GM23338 (cell line): ENCODE results near the gene ADORA2A. TPM values are rescaled to one million over a fixed set of nuclear protein-coding genes. Genes with fewer than 3 reads are reported as not detected.

Experiments used
- ATAC-seq: fragments of 200-7000 bp; cut with Tn5 transposase; 3 replicates; pipeline ENCODE4 v1.9.1; 2020
- DNase-seq: peaks from one replicate; pipeline ENCODE4 v3.0.0-alpha.2; 2015; ENCODE audit warnings: low spot score
- H2AFZ ChIP-seq: fragments of 200-600 bp; sonication (generic); 2 replicates; pipeline ENCODE4 v1.8.0; 2016; ENCODE audit warnings: antibody characterized with exemption, mild to moderate bottlenecking, moderate library complexity
- H3F3A ChIP-seq: fragments of 200-600 bp; sonication (generic); replicated peaks from 2 replicates; pipeline ENCODE4 v1.8.0; 2017; ENCODE audit warnings: antibody characterized with exemption, mixed run types, low read depth
- H3K27ac ChIP-seq: fragments of 200-600 bp; sonication (generic); 2 replicates; pipeline ENCODE4 v1.6.1; 2016; ENCODE audit warnings: low read depth
- H3K27me3 ChIP-seq: fragments of 200-600 bp; sonication (generic); 2 replicates; pipeline ENCODE4 v1.8.0; 2016; ENCODE audit warnings: mild to moderate bottlenecking, mixed run types, moderate library complexity; ENCODE audit not compliant: insufficient read depth
- H3K36me3 ChIP-seq: fragments of 200-600 bp; sonication (generic); 2 replicates; pipeline ENCODE4 v1.8.0; 2016; ENCODE audit warnings: mild to moderate bottlenecking; ENCODE audit not compliant: insufficient read depth
- H3K4me1 ChIP-seq: fragments of 200-600 bp; sonication (generic); 2 replicates; pipeline ENCODE4 v1.8.0; 2016; ENCODE audit warnings: mild to moderate bottlenecking, moderate library complexity; ENCODE audit not compliant: insufficient read depth
- H3K4me2 ChIP-seq: fragments of 200-600 bp; sonication (generic); 2 replicates; pipeline ENCODE4 v1.7.1; 2017; ENCODE audit warnings: mixed run types
- H3K4me3 ChIP-seq: fragments of 200-600 bp; sonication (generic); 2 replicates; pipeline ENCODE4 v1.6.1; 2016; ENCODE audit warnings: mixed run types
- H3K79me2 ChIP-seq: fragments of 200-600 bp; sonication (generic); replicated peaks from 2 replicates; pipeline ENCODE4 v1.8.0; 2017; ENCODE audit warnings: mild to moderate bottlenecking; ENCODE audit not compliant: insufficient read depth
- H3K9me2 ChIP-seq: fragments of 200-600 bp; sonication (generic); 2 replicates; pipeline ENCODE4 v1.8.0; 2017; ENCODE audit not compliant: insufficient read depth
- H4K20me1 ChIP-seq: fragments of 200-600 bp; sonication (generic); replicated peaks from 2 replicates; pipeline ENCODE4 v1.8.0; 2017; ENCODE audit warnings: mild to moderate bottlenecking; ENCODE audit not compliant: insufficient read depth
- H3K27ac Mint-ChIP-seq: 2 replicates; pipeline ENCODE4 v1.8.0; 2020; ENCODE audit warnings: inconsistent platforms, mild to moderate bottlenecking, moderate library complexity, mixed read lengths
- H3K27me3 Mint-ChIP-seq: 3 replicates; pipeline ENCODE4 v1.8.0; 2022; ENCODE audit warnings: low read depth, mild to moderate bottlenecking, moderate library complexity, mixed read lengths, inconsistent platforms; ENCODE audit not compliant: insufficient read depth, poor library complexity
- H3K36me3 Mint-ChIP-seq: 3 replicates; pipeline ENCODE4 v1.8.0; 2021; ENCODE audit warnings: low read depth, mild to moderate bottlenecking, inconsistent platforms, moderate library complexity, mixed read lengths
- H3K4me1 Mint-ChIP-seq: 3 replicates; pipeline ENCODE4 v1.8.0; 2020; ENCODE audit warnings: mild to moderate bottlenecking, inconsistent platforms, mixed read lengths
- H3K4me3 Mint-ChIP-seq: 3 replicates; pipeline ENCODE4 v1.8.0; 2021; ENCODE audit warnings: moderate library complexity, mild to moderate bottlenecking, inconsistent platforms, mixed read lengths
- H3K9me3 Mint-ChIP-seq: 3 replicates; pipeline ENCODE4 v1.8.0; 2020; ENCODE audit warnings: moderate library complexity, mild to moderate bottlenecking, inconsistent platforms, mixed read lengths
- CREB1 ChIP-seq: fragments of 250-450 bp; sonication (Bioruptor Pico); IDR thresholded peaks from 2 replicates; pipeline ENCODE4 v1.5.0; 2020; ENCODE audit warnings: low read depth, mild to moderate bottlenecking, moderate library complexity
- ETS1 ChIP-seq: IDR thresholded peaks from 2 replicates; pipeline ENCODE4 v1.6.1; 2016; ENCODE audit warnings: antibody characterized with exemption
- EZH2 ChIP-seq: fragments of 200-600 bp; sonication (generic); IDR thresholded peaks from one replicate; pipeline ENCODE4 v1.8.0; 2017; ENCODE audit warnings: antibody characterized with exemption, mild to moderate bottlenecking, low read depth; ENCODE audit not compliant: unreplicated experiment
- EZH2phosphoT487 ChIP-seq: fragments of 200-600 bp; sonication (generic); IDR thresholded peaks from one replicate; pipeline ENCODE4 v1.8.1; 2018; ENCODE audit warnings: antibody characterized with exemption; ENCODE audit not compliant: unreplicated experiment
- JUNB ChIP-seq: IDR thresholded peaks from one replicate; pipeline ENCODE4 v1.6.1; 2016; ENCODE audit warnings: antibody characterized with exemption; ENCODE audit not compliant: unreplicated experiment
- NANOG ChIP-seq: IDR thresholded peaks from 2 replicates; pipeline ENCODE4 v1.6.1; 2016; ENCODE audit warnings: antibody characterized with exemption, borderline replicate concordance
- POLR2AphosphoS5 ChIP-seq: IDR thresholded peaks from 2 replicates; pipeline ENCODE4 v1.6.1; 2016; ENCODE audit warnings: antibody characterized with exemption, low read depth
- REST ChIP-seq: IDR thresholded peaks from one replicate; pipeline ENCODE4 v1.6.1; 2018; ENCODE audit warnings: antibody characterized with exemption; ENCODE audit not compliant: unreplicated experiment
- STAT1 ChIP-seq: IDR thresholded peaks from one replicate; pipeline ENCODE4 v1.6.1; 2016; ENCODE audit warnings: antibody characterized with exemption; ENCODE audit not compliant: unreplicated experiment
- ZNF114 ChIP-seq: fragments of 250-450 bp; sonication (Bioruptor Pico); IDR thresholded peaks from 2 replicates; pipeline ENCODE4 v1.5.0; 2020; ENCODE audit warnings: mild to moderate bottlenecking, moderate library complexity
- ZNF331 ChIP-seq: fragments of 250-450 bp; sonication (Bioruptor Pico); IDR thresholded peaks from 2 replicates; pipeline ENCODE4 v1.5.0; 2020; ENCODE audit warnings: low read depth, mild to moderate bottlenecking, moderate library complexity
- ZNF462 ChIP-seq: fragments of 250-450 bp; sonication (Bioruptor Pico); IDR thresholded peaks from 2 replicates; pipeline ENCODE4 v1.5.0; 2020; ENCODE audit warnings: mild to moderate bottlenecking, moderate library complexity
- polyA plus RNA-seq: library from polyadenylated mRNA; unstranded; fragments of >200 nt; fragmentation: Nextera tagmentation; extraction: Ambion mirVana; gene quantifications from 2 replicates; pipeline ENCODE4 v1.2.1, GENCODE V29; 2016
- total RNA-seq: library from RNA; depleted of rRNA; stranded (reverse); fragments of >200 nt; shearing (Covaris generic); gene quantifications from 2 replicates; pipeline ENCODE4 v1.2.3, GENCODE V29; 2014

The ADORA2A gene
- total and polyA plus RNA-seq, 2 experiments from 2014 or later: 4.1 to 13.5 TPM

GRCh38 chr22:24451162-24451561, 23.8 kb downstream of the ADORA2A start:
- no peaks in the 10 kb centered on the region for H3K36me3 ChIP-seq
- no peak overlapping the region for H3K4me3 Mint-ChIP-seq
- H3K4me3 ChIP-seq: no peak overlapping the region
- H3K4me1 ChIP-seq: 0 out of 2 replicates have a peak, but pooled peaks cover 4% of the 10 kb centered on the region
- no peak overlapping the region for H3K27ac ChIP-seq
- no peaks in the 10 kb centered on the region for H3K9me3 Mint-ChIP-seq
- H3K27me3 ChIP-seq: no peaks in the 10 kb centered on the region
- H3K4me1 Mint-ChIP-seq: peaks cover 7% of the 10 kb centered on the region
- H3F3A ChIP-seq: no peaks in the 10 kb centered on the region
- no peaks in the 10 kb centered on the region for H3K36me3 Mint-ChIP-seq
- H3K9me2 ChIP-seq: peaks cover 4% of the 10 kb centered on the region; the same call in 1 of the 2 replicates
- ATAC-seq: no peak
- H4K20me1 ChIP-seq: no peaks in the 10 kb centered on the region
- no peak overlapping the region for H2AFZ ChIP-seq
- TF ChIP-seq POLR2AphosphoS5: no peak
- TF ChIP-seq EZH2phosphoT487: no peak
- TF ChIP-seq NANOG: no peak
- H3K27me3 Mint-ChIP-seq: peaks cover 4% of the 10 kb centered on the region
- no peaks in the 10 kb centered on the region for H3K79me2 ChIP-seq
- H3K27ac Mint-ChIP-seq: no peak overlapping the region
- DNase-seq: no peak
- H3K4me2 ChIP-seq: no peak overlapping the region

GRCh38 chr22:24453853-24454252, 26.5 kb downstream of the ADORA2A start:
- Histone ChIP-seq H3K36me3 (no peaks in the 10 kb centered on the region), H3K79me2 (no peaks in the 10 kb centered on the region), H3K4me3 (no peak overlapping the region), H2AFZ (no peak overlapping the region), H3K27me3 (no peaks in the 10 kb centered on the region), H3K4me1 (0 out of 2 replicates have a peak, but pooled peaks cover 4% of the 10 kb centered on the region), H3K27ac (no peak overlapping the region), H3K4me2 (no peak overlapping the region), H3K9me2 (0 out of 2 replicates have a peak, but pooled peaks cover under 1% of the 10 kb centered on the region), H3F3A (no peaks in the 10 kb centered on the region), H4K20me1 (no peaks in the 10 kb centered on the region)
- Mint-ChIP-seq H3K27ac (no peak overlapping the region), H3K36me3 (no peaks in the 10 kb centered on the region), H3K9me3 (no peaks in the 10 kb centered on the region), H3K4me3 (no peak overlapping the region), H3K4me1 (peaks cover 5% of the 10 kb centered on the region), H3K27me3 (peaks cover 4% of the 10 kb centered on the region)
- TF ChIP-seq EZH2phosphoT487: no peak
- TF ChIP-seq CREB1 (CRISPR knock-in tag): no peak
- no peak for TF ChIP-seq ZNF114 (CRISPR knock-in tag)
- no peak for TF ChIP-seq NANOG
- TF ChIP-seq EZH2: no peak
- no peak for TF ChIP-seq ZNF331
- no peak for TF ChIP-seq JUNB
- no peak for TF ChIP-seq ZNF462 (CRISPR knock-in tag)
- TF ChIP-seq ETS1: no peak
- no peak for TF ChIP-seq REST
- TF ChIP-seq STAT1: no peak
- DNase-seq (no peak), ATAC-seq (no peak)
